OCI-LY3 (cell line): ENCODE data around the gene OR9G1.

ENCODE experiments used
- H2AFZ ChIP-seq: fragments of 200-600, 300-600 bp; shearing (Covaris generic); 2 replicates; pipeline ENCODE4 v1.6.0; 2014; ENCODE audit warnings: antibody characterized with exemption, low read depth, low read length
- H3K27ac ChIP-seq: fragments of 200-600, 300-600 bp; sonication (generic); 2 replicates; pipeline ENCODE4 v1.5.1; 2014; ENCODE audit warnings: mild to moderate bottlenecking, low read length, moderate library complexity, mixed read lengths
- H3K27me3 ChIP-seq: fragments of 200-600, 300-600 bp; sonication (generic); 2 replicates; pipeline ENCODE4 v1.6.1; 2014; ENCODE audit warnings: low read depth, low read length, mixed read lengths
- H3K36me3 ChIP-seq: fragments of 200-600, 300-600 bp; sonication (generic); replicated peaks from 2 replicates; pipeline ENCODE3; 2014; ENCODE audit warnings: low read depth, low read length, mixed read lengths
- H3K4me1 ChIP-seq: fragments of 300-600, 200-600 bp; sonication (generic); 2 replicates; pipeline ENCODE4 v1.6.1; 2014; ENCODE audit warnings: low read length, mixed read lengths
- H3K4me2 ChIP-seq: fragments of 200-600, 300-600 bp; sonication (generic); 2 replicates; pipeline ENCODE4 v1.6.1; 2014; ENCODE audit warnings: low read length, mixed read lengths
- H3K4me3 ChIP-seq: fragments of 300-600, 200-600 bp; sonication (generic); 2 replicates; pipeline ENCODE4 v1.5.1; 2014; ENCODE audit warnings: antibody characterized with exemption, mild to moderate bottlenecking, low read length, moderate library complexity
- H3K79me2 ChIP-seq: fragments of 300-600, 200-600 bp; shearing (Covaris generic); 2 replicates; pipeline ENCODE4 v1.6.1; 2014; ENCODE audit warnings: mild to moderate bottlenecking, low read length, mixed read lengths
- H3K9ac ChIP-seq: fragments of 300-600, 200-600 bp; shearing (Covaris generic); 2 replicates; pipeline ENCODE4 v1.6.0; 2014; ENCODE audit warnings: mild to moderate bottlenecking, low read length, moderate library complexity
- H3K9me3 ChIP-seq: fragments of 200-600, 300-600 bp; shearing (Covaris generic); 2 replicates; pipeline ENCODE4 v1.6.1; 2014; ENCODE audit warnings: low read length, mixed read lengths; ENCODE audit not compliant: insufficient read depth
- H4K20me1 ChIP-seq: fragments of 200-600, 300-600 bp; sonication (generic); 2 replicates; pipeline ENCODE4 v1.6.1; 2016; ENCODE audit warnings: low read length, mixed read lengths; ENCODE audit not compliant: insufficient read depth
- CTCF ChIP-seq: fragments of 200-600, 300-600 bp; sonication (generic); IDR thresholded peaks from 2 replicates; pipeline ENCODE4 v1.5.1; 2014; ENCODE audit warnings: antibody characterized with exemption, low read length, low read depth
- EZH2phosphoT487 ChIP-seq: fragments of 200-600 bp; shearing (Covaris generic); IDR thresholded peaks from 2 replicates; pipeline ENCODE4 v1.6.1; 2018; ENCODE audit warnings: antibody characterized with exemption, mixed run types, low read depth

The OR9G1 gene

GRCh38 chr11:56698795-56699194, at the start of gene OR9G1:
TSS of gene OR9G1 (plus strand) at chr11:56699095. CDS start at chr11:56700388, 1,293 bp downstream.
- H3K9ac ChIP-seq: no peak within 1 kb of the TSS
- no peak within 1 kb of the TSS for H3K27ac ChIP-seq
- H2AFZ ChIP-seq: no peak within 1 kb of the TSS
- H3K27me3 ChIP-seq: 0 out of 2 replicates have a peak, but pooled peaks cover 4% of the 10 kb centered on the region
- no peaks in the 10 kb centered on the region for H3K9me3 ChIP-seq
- no peak within 1 kb of the TSS for H3K4me2 ChIP-seq
- no peak for TF ChIP-seq CTCF
- no peak for TF ChIP-seq EZH2phosphoT487
- no peak within 1 kb of the TSS for H3K4me3 ChIP-seq
- H3K36me3 ChIP-seq: no peaks in the 10 kb centered on the region
- no peaks in the 10 kb centered on the region for H3K79me2 ChIP-seq
- no peaks in the 10 kb centered on the region for H3K4me1 ChIP-seq
- H4K20me1 ChIP-seq: no peaks in the 10 kb centered on the region

GRCh38 chr11:56659755-56660154, 39.1 kb upstream of the OR9G1 start:
- H3K36me3 ChIP-seq: no peaks in the 10 kb centered on the region
- no peak overlapping the region for H2AFZ ChIP-seq
- H3K27ac ChIP-seq: no peak overlapping the region
- no peaks in the 10 kb centered on the region for H3K4me1 ChIP-seq
- no peaks in the 10 kb centered on the region for H3K9me3 ChIP-seq
- no peaks in the 10 kb centered on the region for H3K79me2 ChIP-seq
- no peak overlapping the region for H3K9ac ChIP-seq
- no peak overlapping the region for H3K4me2 ChIP-seq
- H3K27me3 ChIP-seq: no peaks in the 10 kb centered on the region
- TF ChIP-seq CTCF (no peak), EZH2phosphoT487 (no peak)
- no peak overlapping the region for H3K4me3 ChIP-seq
- no peaks in the 10 kb centered on the region for H4K20me1 ChIP-seq

GRCh38 chr11:56663386-56663785, 35.5 kb upstream of the OR9G1 start, which contains the start of gene OR5AR1:
TSS of gene OR5AR1 (plus strand) at chr11:56663686. CDS start at chr11:56663686, 0 bp downstream.
- H3K4me1 ChIP-seq: no peaks in the 10 kb centered on the region
- no peaks in the 10 kb centered on the region for H3K79me2 ChIP-seq
- no peaks in the 10 kb centered on the region for H4K20me1 ChIP-seq
- H3K9me3 ChIP-seq: no peaks in the 10 kb centered on the region
- no peak within 1 kb of the TSS for H3K4me3 ChIP-seq
- no peak within 1 kb of the TSS for H3K9ac ChIP-seq
- H3K4me2 ChIP-seq: no peak within 1 kb of the TSS
- TF ChIP-seq EZH2phosphoT487 (no peak), CTCF (no peak)
- H3K36me3 ChIP-seq: no peaks in the 10 kb centered on the region
- H3K27ac ChIP-seq: no peak within 1 kb of the TSS
- no peaks in the 10 kb centered on the region for H3K27me3 ChIP-seq
- no peak within 1 kb of the TSS for H2AFZ ChIP-seq

GRCh38 chr11:56670984-56671383, 27.9 kb upstream of the OR9G1 start:
- H2AFZ ChIP-seq: no peak overlapping the region
- no peaks in the 10 kb centered on the region for H3K27me3 ChIP-seq
- no peak overlapping the region for H3K27ac ChIP-seq
- no peaks in the 10 kb centered on the region for H4K20me1 ChIP-seq
- H3K4me3 ChIP-seq: no peak overlapping the region
- no peaks in the 10 kb centered on the region for H3K36me3 ChIP-seq
- no peaks in the 10 kb centered on the region for H3K9me3 ChIP-seq
- no peaks in the 10 kb centered on the region for H3K4me1 ChIP-seq
- TF ChIP-seq EZH2phosphoT487: no peak
- no peak for TF ChIP-seq CTCF
- H3K4me2 ChIP-seq: no peak overlapping the region
- no peaks in the 10 kb centered on the region for H3K79me2 ChIP-seq
- H3K9ac ChIP-seq: no peak overlapping the region
